ACHN (cell line): Measurements from ENCODE around the gene MCMBP.
"Not testable (repeated sequence)": the region's sequence is repeated elsewhere in the genome, so short reads cannot be mapped to it uniquely, and the experiment has no call there.

ENCODE experiments used
- DNase-seq: peaks from one replicate; pipeline ENCODE4 v3.0.0-alpha.2; 2015
- in situ Hi-C: cut with HindIII; loops from 2 replicates; pipeline ENCODE4 v1.10.0; 2017; ENCODE audit warnings: low sequenced_read_pairs, low pct_ligation_motif_present, low pct_unique_long_range_greater_than_20kb

The MCMBP gene, protein sequence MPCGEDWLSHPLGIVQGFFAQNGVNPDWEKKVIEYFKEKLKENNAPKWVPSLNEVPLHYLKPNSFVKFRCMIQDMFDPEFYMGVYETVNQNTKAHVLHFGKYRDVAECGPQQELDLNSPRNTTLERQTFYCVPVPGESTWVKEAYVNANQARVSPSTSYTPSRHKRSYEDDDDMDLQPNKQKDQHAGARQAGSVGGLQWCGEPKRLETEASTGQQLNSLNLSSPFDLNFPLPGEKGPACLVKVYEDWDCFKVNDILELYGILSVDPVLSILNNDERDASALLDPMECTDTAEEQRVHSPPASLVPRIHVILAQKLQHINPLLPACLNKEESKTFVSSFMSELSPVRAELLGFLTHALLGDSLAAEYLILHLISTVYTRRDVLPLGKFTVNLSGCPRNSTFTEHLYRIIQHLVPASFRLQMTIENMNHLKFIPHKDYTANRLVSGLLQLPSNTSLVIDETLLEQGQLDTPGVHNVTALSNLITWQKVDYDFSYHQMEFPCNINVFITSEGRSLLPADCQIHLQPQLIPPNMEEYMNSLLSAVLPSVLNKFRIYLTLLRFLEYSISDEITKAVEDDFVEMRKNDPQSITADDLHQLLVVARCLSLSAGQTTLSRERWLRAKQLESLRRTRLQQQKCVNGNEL

DNA sequence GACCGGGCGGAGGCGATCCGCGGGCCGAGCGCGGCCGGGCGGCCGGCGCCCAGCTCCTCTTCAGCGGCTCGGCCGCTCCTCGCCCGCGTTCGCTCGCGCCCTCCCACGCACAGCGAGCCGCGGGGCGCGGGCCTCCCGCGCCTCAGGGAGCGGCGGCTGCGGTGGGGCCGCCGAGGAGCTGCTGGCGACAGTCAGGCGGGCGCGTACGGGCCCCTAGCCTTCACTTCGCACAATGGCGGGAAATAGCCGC lies at the start of gene MCMBP:
Gene MCMBP, minus strand, starts transcription at position 234 of the 250 bp plus-strand sequence. CDS start 259 bp downstream, outside the sequence.
- in situ Hi-C loops: no loop called here
- DNase-seq: no peak

DNA sequence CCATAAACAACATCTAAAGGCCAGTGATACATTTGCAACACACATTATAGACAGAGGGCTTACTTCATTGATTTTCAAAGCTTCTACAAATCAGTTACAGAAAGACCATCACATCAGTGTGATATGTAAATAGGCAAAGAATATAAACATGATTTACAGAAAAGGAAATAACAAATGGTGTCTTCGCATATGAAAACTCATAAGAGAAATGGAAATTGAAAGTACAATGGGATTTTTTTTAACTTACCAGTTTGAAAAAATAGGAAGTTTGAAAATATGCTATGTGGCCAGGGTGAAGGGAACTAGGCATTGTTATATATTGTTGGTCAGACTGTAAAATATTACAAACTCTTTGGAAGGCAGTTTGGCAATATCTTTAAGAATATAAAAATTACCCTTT lies 47.2 kb upstream of the MCMBP start:
- in situ Hi-C loops: no loop called here
- DNase-seq: no peak

DNA sequence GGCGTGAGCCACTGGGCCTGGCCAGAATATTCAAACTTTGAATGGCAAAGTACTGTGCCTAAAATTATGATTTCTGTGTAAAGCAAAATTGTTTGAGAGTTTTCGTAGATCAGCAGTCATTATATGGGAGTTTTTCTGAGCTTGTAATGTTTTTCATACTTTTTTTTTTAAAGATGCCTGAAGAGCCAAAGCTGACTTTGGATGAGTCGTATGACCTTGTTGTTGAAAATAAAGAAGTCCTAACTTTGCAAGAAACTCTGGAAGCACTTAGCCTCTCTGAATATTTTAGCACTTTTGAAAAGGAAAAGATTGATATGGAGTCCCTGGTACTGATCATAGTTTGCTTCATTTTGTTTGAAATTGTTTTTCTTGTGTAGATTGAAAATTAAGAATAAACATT lies 46.6 kb upstream of the MCMBP start:
- in situ Hi-C loops: no loop called here
- DNase-seq: no peak

DNA sequence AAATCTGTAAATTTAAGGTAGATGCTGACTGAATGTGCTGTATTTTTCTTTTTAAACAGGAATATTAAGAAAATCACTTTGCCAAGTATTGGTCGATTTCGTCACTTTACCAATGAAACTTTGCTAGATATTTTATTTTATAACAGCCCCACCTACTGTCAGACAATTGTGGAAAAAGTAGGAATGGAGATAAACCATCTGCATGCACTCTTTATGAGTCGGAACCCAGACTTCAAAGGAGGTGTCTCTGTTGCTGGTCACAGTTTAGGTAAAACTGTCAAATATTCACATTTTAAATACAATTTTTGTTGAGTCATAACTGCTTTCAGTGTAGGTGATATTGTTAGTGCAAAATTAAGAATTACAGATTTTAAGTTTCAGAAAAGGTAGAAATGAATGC lies 45.1 kb upstream of the MCMBP start:
- in situ Hi-C loops: no loop called here
- peak; percentile 16 for DNase-seq

DNA sequence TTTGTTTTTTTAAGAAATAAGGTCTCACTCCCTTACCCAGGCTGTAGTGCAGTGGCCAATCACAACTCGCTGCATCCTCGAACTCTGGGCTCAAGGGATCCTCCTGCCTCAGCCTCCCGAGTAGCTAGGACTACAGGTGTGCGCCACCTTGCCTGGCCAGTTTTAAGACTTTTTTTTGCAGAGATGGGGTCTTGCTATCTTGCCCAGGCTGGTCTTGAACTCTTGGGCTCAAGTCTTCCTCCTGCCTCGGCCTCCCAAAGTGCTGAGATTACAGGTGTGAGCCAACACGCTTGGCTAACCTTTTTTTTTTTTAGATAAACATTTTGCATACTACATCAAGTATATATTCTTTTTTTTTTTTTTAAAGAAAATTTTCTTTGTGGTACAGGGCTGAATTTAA lies 38.0 kb upstream of the MCMBP start:
- DNase-seq: no peak
- in situ Hi-C loops: no loop called here

DNA sequence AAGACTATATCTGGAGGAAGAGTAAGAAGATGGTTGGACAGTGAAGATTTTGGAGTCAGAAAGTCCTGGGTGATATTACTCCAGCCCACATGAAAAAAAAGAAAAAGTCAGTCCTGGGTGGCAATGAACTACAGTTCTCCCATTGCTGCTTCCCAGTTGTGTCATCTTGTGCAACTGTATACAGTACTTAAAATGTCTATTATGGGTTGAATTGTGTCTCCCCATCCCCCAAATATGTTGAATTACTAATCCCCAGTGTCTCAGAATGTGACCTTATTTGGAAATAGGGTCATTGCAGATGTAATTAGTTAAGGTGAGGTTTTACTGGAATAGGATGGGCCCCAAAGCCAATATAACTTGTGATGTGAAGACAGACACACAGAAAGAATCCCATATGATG lies 35.5 kb upstream of the MCMBP start:
- DNase-seq: no peak
- in situ Hi-C loops: no loop called here

DNA sequence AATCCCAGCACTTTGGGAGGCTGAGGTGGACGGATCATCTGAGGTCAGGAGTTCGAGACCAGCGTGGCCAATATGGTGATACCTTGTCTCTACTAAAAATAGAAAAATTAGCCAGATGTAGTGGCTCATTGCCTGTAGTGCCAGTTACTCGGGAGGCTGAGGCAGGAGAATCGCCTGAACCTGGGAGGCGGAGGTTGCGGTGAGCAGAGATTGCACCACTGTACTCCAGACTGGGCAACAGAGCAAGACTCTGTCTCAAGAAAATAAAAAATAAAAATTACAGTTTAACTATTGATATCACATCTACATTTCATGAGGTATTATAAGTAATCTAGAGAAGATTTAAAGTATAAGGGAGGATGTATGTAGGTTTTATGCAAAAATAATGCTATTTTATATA lies 35.1 kb upstream of the MCMBP start:
- DNase-seq, in situ Hi-C loops: not testable (repeated sequence)

DNA sequence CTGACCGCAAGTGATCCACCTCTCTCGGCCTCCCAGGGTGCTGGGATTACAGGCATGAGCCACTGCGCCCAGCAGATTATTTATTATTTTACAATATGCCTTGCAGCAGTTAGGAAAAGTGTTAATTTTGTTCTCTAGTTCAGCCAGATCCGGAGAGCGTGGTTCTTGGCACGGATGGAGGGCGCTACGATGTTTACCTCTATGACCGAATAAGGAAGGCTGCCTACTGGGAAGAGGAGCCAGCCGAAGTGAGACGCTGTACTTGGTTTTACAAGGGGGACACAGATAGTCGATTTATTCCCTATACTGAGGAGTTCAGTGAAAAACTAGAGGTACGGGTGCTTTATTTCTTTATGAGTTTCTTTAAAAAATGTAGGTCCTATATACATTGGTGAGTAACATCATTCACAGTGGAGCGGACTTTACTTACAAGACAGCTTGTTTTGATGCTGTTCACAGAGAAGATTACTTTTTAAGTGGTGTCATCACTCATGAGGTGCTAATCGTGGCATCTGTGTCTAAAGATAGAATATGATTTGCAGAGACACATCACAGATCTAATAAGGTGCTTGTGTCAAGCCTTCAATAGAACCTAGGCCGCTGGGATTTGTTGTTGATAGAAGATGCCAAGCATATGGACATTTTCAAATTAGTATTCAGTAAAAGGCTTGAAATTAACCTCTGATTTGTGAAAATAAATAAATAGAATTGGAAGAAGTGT lies 31.5 kb upstream of the MCMBP start:
- DNase-seq: no peak
- in situ Hi-C loops: no loop called here

DNA sequence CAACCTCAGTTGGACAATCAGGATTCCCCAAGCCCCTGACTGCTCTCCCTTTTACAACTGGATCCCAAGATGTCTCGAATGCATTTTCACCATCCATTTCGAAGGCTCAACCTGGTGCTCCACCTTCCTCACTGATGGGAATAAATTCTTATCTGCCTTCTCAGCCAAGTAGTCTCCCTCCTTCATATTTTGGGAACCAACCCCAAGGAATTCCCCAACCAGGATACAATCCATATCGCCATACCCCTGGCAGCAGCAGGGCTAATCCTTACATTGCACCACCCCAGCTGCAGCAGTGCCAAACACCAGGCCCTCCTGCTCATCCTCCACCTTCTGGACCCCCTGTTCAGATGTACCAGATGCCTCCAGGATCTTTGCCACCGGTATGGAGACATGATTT lies 25.9 kb upstream of the MCMBP start:
- DNase-seq: no peak
- in situ Hi-C loops: no loop called here

DNA sequence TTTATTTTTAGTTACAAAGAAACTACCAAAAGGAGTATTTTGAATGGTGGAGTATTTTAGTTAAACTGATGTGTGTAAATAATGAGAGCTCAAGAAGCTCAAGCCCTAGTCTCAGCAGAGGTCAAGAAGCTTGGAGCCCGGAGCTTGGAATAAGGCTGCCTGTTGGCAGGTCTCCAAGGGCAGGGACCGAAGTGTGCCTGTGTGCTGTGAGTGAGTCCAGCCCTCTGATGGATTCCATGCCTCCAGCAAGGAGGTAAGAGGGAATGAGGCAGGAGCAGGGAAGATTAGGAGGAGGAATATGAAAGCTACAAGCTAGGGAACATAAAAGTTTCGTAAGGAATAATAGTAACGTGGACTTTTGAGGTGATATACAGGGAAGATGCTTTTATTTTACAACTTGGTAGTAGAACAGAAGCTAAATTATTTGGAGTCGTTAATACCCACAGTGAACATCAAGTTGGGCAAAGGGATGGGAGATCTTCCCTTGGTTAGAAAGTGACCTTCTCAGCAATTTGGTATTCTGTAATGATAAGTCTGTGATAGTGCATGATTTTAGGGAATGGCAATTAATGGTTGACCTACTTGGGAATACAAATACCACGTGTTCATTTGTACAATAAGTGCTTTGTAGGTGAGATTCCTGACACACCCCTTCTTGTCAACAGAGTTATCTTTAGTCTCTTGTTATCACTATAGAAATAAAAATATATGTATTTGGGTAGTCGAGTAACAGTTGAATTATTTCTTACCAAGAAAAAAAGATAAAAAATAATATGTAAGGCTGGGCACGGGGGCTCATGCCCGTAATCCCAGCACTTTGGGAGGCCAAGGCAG lies 24.5 kb upstream of the MCMBP start:
- in situ Hi-C loops: no loop called here

DNA sequence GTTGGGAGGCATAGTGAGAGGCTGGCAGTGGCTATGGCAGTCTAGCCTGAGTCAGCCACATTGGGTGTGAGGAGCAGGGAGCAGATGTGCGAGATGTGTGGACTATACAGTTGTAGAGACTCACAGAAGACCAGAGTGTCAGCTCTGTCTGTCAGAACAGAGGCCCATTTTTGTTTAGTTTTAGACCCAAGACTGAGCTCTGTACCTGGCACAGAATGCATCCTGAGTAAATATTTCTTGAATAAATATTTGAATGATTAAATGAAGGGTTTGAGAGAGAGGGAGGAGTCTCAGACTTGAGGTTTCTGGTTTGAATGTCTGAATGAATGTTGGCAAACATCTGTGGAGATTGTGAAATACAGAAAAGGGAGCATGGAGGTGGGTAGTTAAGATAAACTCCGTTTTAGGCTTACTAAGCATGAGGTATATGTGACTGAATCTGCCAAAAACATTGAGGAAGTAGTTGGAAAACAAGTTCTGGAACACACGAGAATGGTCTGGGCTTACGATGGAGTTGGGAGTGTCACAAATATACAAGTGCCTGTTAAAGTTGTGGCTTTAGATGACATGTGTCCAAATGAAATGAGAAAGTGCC lies 23.5 kb upstream of the MCMBP start:
- in situ Hi-C loops: no loop called here
- no peak for DNase-seq

More for the DNA sequence above, 24.5 kb upstream of the MCMBP start:
- DNase-seq: no peak

DNA sequence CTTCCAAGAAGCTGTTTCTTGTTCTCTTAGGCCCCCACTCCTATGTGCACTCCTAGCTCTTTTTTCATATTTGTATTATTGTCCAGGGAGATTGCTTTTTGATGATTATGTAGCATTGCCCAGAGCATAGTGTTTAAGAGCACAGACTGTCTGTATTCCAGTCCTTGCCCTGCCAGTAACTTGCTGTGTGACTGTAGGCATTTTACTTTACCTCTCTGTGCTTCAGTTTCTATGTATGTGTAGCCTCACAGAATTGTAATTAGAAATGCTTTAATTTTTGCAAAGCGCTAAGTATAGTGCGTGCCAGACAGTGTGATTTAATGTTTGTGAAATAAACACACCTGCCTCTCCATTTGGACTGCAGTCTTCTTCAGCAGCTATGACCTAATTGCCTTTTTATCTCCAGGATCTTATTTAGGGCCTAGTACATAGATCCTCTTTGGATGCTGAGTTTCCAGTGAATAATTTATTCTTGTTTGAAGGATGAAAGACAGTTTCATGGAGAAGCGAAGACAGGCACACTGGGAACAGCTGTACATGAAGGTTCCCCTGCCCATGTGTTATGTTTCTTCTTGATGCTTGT lies 21.3 kb upstream of the MCMBP start:
- DNase-seq: no peak
- in situ Hi-C loops: no loop called here

DNA sequence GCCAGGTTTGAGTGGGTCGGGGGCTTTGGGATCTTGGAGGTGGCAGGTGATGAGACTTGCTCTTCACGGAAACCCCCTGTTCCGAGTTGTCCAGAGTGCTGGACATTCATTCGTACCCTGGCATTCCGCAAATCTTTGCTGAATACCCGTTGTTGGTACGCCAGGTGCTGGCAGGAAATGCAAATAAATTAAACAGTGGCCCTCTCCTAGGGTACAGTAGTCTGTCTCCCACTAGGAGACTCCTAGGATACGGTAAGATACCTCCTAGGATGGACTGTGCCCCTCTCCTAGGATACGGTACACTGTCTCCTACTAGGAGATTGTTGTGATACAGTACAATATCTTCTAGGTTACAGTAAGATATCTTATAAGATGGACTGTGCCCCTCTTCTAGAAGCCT lies 20.4 kb upstream of the MCMBP start:
- in situ Hi-C loops: no loop called here
- peak; percentile 11 for DNase-seq

DNA sequence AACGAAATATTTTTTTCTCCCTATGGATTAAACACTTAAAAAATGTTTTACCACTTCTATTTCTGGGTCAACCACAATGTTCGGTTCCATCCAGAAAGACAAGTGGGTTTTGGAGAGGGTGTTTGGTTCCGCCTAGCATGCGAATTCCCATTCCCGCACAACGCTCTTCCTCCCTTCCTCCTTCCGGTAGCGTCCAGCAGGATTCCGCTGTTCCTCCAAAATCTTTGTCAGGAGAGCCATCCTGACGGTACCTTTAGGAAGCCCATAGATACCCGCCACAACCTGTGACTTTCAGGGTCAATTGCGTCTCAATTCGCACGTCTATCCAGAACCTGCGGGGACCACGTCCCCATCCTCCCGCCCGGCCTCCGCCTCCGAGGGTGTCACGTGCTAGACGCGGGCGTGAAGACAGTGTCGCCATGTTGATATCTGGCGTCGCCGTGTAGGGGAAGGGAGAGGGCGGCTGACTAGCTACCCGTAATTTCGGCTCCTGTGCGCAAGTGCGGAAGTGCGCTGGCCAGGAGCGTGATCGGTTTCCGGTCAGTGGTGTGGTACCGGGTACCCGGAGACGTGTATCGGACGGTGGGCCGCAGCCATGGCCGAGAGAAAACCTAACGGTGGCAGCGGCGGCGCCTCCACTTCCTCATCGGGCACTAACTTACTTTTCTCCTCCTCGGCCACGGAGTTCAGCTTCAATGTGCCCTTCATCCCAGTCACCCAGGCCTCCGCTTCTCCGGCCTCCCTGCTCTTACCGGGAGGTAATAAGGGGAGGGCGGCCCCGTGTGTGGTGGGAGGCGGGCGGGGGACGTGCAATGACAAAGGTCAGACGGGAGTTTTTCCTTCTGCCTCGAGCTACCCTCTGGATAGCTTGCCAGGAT lies 19.8 kb upstream of the MCMBP start, which contains the start of gene SEC23IP:
Gene SEC23IP, plus strand, starts transcription at position 543 of the 878 bp plus-strand sequence. Its CDS starts 53 bp downstream, at position 596.
- in situ Hi-C loops: no loop called here
- DNase-seq: peak; percentile 97

DNA sequence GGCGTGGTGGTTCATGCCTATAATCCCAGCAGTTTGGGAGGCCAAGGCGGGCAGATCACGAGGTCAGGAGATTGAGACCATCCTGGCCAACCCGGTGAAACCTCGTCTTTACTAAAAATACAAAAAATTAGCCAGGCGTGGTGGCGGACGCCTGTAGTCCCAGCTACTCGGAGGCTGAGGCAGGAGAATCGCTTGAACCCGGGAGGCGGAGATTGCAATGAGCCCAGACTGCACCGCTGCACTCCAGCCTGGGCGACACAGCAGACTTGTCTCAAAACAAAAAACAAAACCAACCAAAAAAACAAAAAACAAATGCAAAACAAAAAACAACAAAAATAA lies 19.2 kb upstream of the MCMBP start:
- in situ Hi-C loops, DNase-seq: not testable (repeated sequence)

DNA sequence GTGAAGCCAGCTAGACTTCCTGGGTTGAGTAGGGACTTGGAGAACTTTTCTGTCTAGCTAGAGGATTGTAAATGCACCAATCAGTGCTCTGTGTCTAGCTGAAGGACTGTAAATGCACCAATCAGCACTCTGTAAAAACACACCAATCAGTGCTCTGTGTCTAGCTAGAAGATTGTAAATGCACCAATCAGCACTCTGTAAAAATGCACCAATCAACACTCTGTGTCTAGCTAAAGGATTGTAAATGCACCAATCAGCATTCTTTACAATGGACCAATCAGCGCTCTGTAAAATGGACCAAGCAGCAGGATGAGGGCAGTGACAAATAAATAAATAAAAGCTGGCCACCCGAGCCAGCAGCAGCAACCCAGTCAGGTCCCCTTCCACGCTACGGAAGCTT lies 17.7 kb upstream of the MCMBP start:
- in situ Hi-C loops, DNase-seq: not testable (repeated sequence)

DNA sequence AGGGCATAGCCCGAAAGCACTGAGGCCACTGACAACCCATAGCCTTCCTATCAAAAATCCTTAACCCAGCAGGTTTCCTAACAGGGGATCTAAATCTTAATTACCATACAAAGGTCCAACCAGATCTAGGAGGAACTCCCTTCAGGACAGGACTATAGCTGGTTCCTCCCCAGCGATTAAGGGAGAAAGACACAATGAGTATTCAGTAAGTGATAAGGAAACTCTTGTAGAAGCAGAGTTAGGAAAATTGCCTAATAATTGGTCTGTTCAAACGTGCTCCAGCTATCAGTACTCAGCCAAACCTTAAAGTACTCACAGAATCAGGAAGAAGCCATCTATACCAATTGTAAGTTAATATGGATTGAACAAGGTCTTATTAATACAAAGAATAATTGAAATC lies 16.6 kb upstream of the MCMBP start:
- in situ Hi-C loops, DNase-seq: not testable (repeated sequence)
